ENCODE results near the gene ATP23. TPM values are rescaled to one million over a fixed set of nuclear protein-coding genes. Genes with fewer than 3 reads are reported as not detected.

Gene ATP23
- total and polyA plus RNA-seq, 4 donors = 8.9 to 13.7 (median 9.4) TPM

- Histone ChIP-seq H3K9me3 (ENCODE audit: control insufficient read depth, insufficient read depth, low read length) (no peaks in the 10 kb centered on the region), H3K4me1 (ENCODE audit: control insufficient read depth, insufficient read depth, low read length) (peaks cover 9% of the 10 kb centered on the region), H3K27me3 (ENCODE audit: control insufficient read depth, insufficient read depth, low read length) (peaks cover 4% of the 10 kb centered on the region), H3K36me3 (ENCODE audit: control insufficient read depth, insufficient read depth, low read length) (no peaks in the 10 kb centered on the region), H3K4me3 (ENCODE audit: low read depth, low read length) (no peak overlapping the region), H3K27ac (ENCODE audit: low read depth, low read length) (no peak overlapping the region)
- 64% methylated on average over 3 of the region's 3 CpGs for WGBS (ENCODE audit: insufficient coverage)
- no peak for DNase-seq (ENCODE audit: low read depth in 4 of 6, low spot score in 6 of 6)
Observed at GRCh38 chr12:57907281-57907680, 34.1 kb upstream of the ATP23 start.

GRCh38 chr12:57908511-57908910, 32.9 kb upstream of the ATP23 start:
- Histone ChIP-seq H3K36me3 (ENCODE audit: control insufficient read depth, insufficient read depth, low read length) (no peaks in the 10 kb centered on the region), H3K9me3 (ENCODE audit: control insufficient read depth, insufficient read depth, low read length) (no peaks in the 10 kb centered on the region), H3K27me3 (ENCODE audit: control insufficient read depth, insufficient read depth, low read length) (peaks cover 4% of the 10 kb centered on the region), H3K4me3 (ENCODE audit: low read depth, low read length) (no peak overlapping the region), H3K27ac (ENCODE audit: low read depth, low read length) (no peak overlapping the region), H3K4me1 (ENCODE audit: control insufficient read depth, insufficient read depth, low read length) (peaks cover 5% of the 10 kb centered on the region)
- DNase-seq (ENCODE audit: low read depth in 4 of 6, low spot score in 6 of 6) = no peak
- 65% methylated on average over 4 of the region's 8 CpGs for WGBS (ENCODE audit: insufficient coverage)

DNA sequence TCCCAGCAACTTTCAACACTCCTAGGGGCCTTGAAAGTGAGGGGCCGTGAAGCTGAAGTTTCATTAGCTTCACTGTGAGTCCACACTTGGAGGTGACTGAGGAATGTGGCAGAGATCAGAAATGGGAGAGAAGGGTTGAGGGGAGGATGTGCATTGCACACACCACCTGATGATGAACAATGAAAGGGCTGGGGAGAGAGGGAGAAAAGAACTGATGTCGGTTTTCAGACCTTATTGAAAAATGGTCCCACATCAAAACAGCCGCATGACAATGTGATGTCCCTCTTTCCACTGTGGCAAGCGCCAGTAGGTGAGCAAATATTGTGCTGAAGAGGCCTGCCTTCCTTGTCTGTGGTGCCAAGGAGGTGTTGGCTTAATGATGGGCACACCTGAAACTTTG, 32.3 kb upstream of the ATP23 start:
- Histone ChIP-seq H3K9me3 (ENCODE audit: control insufficient read depth, insufficient read depth, low read length) (no peaks in the 10 kb centered on the region), H3K27ac (ENCODE audit: low read depth, low read length) (no peak overlapping the region), H3K4me1 (ENCODE audit: control insufficient read depth, insufficient read depth, low read length) (peaks cover 5% of the 10 kb centered on the region), H3K36me3 (ENCODE audit: control insufficient read depth, insufficient read depth, low read length) (no peaks in the 10 kb centered on the region), H3K27me3 (ENCODE audit: control insufficient read depth, insufficient read depth, low read length) (peaks cover 4% of the 10 kb centered on the region), H3K4me3 (ENCODE audit: low read depth, low read length) (no peak overlapping the region)
- no peak for DNase-seq (ENCODE audit: low read depth in 4 of 6, low spot score in 6 of 6)
- 74% methylated on average over 3 of the region's 4 CpGs for WGBS (ENCODE audit: insufficient coverage)

GRCh38 chr12:57909611-57910010, 31.8 kb upstream of the ATP23 start:
- WGBS (ENCODE audit: insufficient coverage) = 73% methylated on average over 4 of the region's 4 CpGs
- peaks cover 4% of the 10 kb centered on the region for H3K27me3 ChIP-seq (ENCODE audit: control insufficient read depth, insufficient read depth, low read length)
- no peaks in the 10 kb centered on the region for H3K36me3 ChIP-seq (ENCODE audit: control insufficient read depth, insufficient read depth, low read length)
- H3K9me3 ChIP-seq (ENCODE audit: control insufficient read depth, insufficient read depth, low read length) = no peaks in the 10 kb centered on the region
- H3K4me1 ChIP-seq (ENCODE audit: control insufficient read depth, insufficient read depth, low read length) = peaks cover 5% of the 10 kb centered on the region
- no peak overlapping the region for H3K27ac ChIP-seq (ENCODE audit: low read depth, low read length)
- no peak for DNase-seq (ENCODE audit: low read depth in 4 of 6, low spot score in 6 of 6)
- H3K4me3 ChIP-seq (ENCODE audit: low read depth, low read length) = no peak overlapping the region

GRCh38 chr12:57918147-57918546, 23.2 kb upstream of the ATP23 start:
- no peaks in the 10 kb centered on the region for H3K36me3 ChIP-seq (ENCODE audit: control insufficient read depth, insufficient read depth, low read length)
- DNase-seq (ENCODE audit: low read depth in 4 of 6, low spot score in 6 of 6) = no peak
- no peaks in the 10 kb centered on the region for H3K4me1 ChIP-seq (ENCODE audit: control insufficient read depth, insufficient read depth, low read length)
- H3K27me3 ChIP-seq (ENCODE audit: control insufficient read depth, insufficient read depth, low read length) = no peaks in the 10 kb centered on the region
- H3K9me3 ChIP-seq (ENCODE audit: control insufficient read depth, insufficient read depth, low read length) = no peaks in the 10 kb centered on the region
- WGBS (ENCODE audit: insufficient coverage) = 39% methylated on average over 3 of the region's 4 CpGs
- no peak overlapping the region for H3K27ac ChIP-seq (ENCODE audit: low read depth, low read length)
- H3K4me3 ChIP-seq (ENCODE audit: low read depth, low read length) = no peak overlapping the region

DNA sequence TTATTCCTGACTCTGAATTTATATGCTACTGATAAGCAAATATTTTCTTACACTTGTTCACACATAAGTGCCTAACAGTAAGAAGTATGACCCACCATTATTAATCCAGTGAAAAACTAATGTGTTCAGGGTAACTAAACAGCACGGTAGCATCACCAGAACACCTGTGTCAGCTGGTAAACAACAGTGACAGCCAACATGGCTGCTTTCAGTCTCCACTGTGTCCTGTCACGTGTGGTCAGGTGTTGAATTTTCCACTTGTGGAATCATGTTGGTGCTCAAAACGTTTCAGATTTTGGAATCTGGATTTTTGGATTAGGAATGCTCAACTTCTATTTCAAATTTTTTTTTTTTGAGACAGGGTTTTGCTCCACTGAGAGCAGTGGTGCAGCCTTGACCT, 14.3 kb upstream of the ATP23 start:
- Histone ChIP-seq H3K27ac (ENCODE audit: low read depth, low read length) (no peak overlapping the region), H3K36me3 (ENCODE audit: control insufficient read depth, insufficient read depth, low read length) (no peaks in the 10 kb centered on the region), H3K9me3 (ENCODE audit: control insufficient read depth, insufficient read depth, low read length) (no peaks in the 10 kb centered on the region), H3K4me1 (ENCODE audit: control insufficient read depth, insufficient read depth, low read length) (no peaks in the 10 kb centered on the region), H3K4me3 (ENCODE audit: low read depth, low read length) (no peak overlapping the region), H3K27me3 (ENCODE audit: control insufficient read depth, insufficient read depth, low read length) (no peaks in the 10 kb centered on the region)
- no peak for DNase-seq (ENCODE audit: low read depth in 4 of 6, low spot score in 6 of 6)
- 82% methylated on average over 2 of the region's 3 CpGs for WGBS (ENCODE audit: insufficient coverage)

DNA sequence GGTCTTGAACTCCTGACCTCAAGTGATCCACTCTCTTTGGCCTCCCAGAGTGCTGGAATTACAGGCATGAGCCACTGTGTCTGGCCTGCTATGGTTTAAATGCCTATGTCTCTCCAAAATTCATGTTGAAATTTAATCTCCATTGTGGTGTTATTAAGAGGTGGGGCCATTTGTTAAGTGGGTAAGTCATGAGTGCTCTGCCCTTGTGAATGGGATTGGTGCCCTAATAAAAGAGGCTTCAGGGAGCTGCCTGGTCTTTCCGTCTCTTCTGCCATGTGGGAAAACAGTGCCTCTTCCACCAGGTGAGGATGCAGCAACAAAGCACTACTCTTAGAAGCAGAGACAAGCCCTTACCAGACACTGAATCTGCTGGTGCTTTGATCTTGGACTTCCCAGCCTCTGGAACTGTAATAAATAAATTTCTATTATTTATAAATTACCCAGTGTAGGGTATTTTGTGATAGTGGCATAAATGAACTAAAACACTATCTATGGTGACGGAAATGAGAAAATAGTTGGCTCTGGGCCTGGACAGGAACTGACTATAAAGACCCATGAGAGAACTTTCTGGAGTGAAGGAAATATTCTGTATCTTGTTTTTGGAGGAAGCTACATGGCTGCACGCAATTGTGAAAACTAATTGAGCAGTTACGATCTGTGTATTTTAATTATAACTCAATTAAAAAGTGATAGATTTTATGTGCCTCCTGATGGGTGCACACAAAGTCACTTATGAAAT, 12.1 kb upstream of the ATP23 start:
- Histone ChIP-seq H3K27me3 (ENCODE audit: control insufficient read depth, insufficient read depth, low read length) (no peaks in the 10 kb centered on the region), H3K4me3 (ENCODE audit: low read depth, low read length) (no peak overlapping the region), H3K27ac (ENCODE audit: low read depth, low read length) (no peak overlapping the region), H3K9me3 (ENCODE audit: control insufficient read depth, insufficient read depth, low read length) (no peaks in the 10 kb centered on the region), H3K36me3 (ENCODE audit: control insufficient read depth, insufficient read depth, low read length) (no peaks in the 10 kb centered on the region), H3K4me1 (ENCODE audit: control insufficient read depth, insufficient read depth, low read length) (no peaks in the 10 kb centered on the region)
- DNase-seq (ENCODE audit: low read depth in 4 of 6, low spot score in 6 of 6) = no peak
- WGBS (ENCODE audit: insufficient coverage) = 80% methylated on average over 1 of the region's 4 CpGs

DNA sequence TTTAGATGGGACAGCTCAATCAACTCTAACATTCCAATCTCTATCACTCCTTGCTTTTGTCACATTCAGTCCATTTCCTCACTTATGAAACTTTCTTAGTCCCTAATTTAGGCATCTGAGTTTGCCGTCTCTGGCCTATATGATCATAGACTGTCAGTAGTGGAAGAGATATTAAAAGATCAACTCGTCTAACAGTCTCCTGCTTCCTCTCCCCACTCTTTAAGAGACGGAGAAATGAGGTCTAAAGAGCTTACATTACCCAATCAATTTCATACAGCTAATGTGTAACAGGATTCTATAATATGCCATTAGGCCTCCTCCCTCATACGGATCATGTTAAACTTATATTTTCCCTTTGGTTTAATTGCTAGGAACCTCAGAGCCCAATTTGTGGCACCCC, 6.5 kb upstream of the ATP23 start:
- Histone ChIP-seq H3K36me3 (ENCODE audit: control insufficient read depth, insufficient read depth, low read length) (no peaks in the 10 kb centered on the region), H3K9me3 (ENCODE audit: control insufficient read depth, insufficient read depth, low read length) (no peaks in the 10 kb centered on the region), H3K27ac (ENCODE audit: low read depth, low read length) (no peak overlapping the region), H3K4me1 (ENCODE audit: control insufficient read depth, insufficient read depth, low read length) (no peaks in the 10 kb centered on the region), H3K4me3 (ENCODE audit: low read depth, low read length) (no peak overlapping the region), H3K27me3 (ENCODE audit: control insufficient read depth, insufficient read depth, low read length) (no peaks in the 10 kb centered on the region)
- DNase-seq (ENCODE audit: low read depth in 4 of 6, low spot score in 6 of 6) = no peak
- no CpG with 5 or more reads among the region's 4 CpGs for WGBS (ENCODE audit: insufficient coverage)

DNA sequence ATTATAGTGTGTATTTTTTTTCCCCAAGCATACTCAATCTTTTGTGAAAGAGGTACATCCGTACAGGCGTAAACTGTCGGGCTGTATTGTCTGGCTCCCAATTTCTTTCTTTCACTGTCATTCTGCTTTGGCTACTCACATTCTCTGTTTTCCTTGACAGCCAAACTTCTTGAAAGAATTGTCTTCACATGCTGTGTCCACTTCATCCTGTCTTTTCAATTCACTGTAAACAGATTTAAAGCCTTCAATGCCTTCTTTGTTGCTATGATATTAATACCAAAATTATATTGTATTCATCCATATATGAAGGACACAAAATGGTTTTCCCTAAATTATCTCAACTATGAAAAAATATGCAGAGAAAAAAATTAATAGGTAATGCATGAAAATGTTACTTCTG, 6.0 kb upstream of the ATP23 start:
- no peaks in the 10 kb centered on the region for H3K36me3 ChIP-seq (ENCODE audit: control insufficient read depth, insufficient read depth, low read length)
- no peaks in the 10 kb centered on the region for H3K9me3 ChIP-seq (ENCODE audit: control insufficient read depth, insufficient read depth, low read length)
- peak in 1 of 6 donors; percentile 3 for DNase-seq (ENCODE audit: low read depth in 4 of 6, low spot score in 6 of 6)
- H3K4me3 ChIP-seq (ENCODE audit: low read depth, low read length) = peak overlapping the region; percentile 72
- peak overlapping the region; percentile 72 for H3K27ac ChIP-seq (ENCODE audit: low read depth, low read length)
- 34% methylated on average over 3 of the region's 3 CpGs for WGBS (ENCODE audit: insufficient coverage)
- no peaks in the 10 kb centered on the region for H3K4me1 ChIP-seq (ENCODE audit: control insufficient read depth, insufficient read depth, low read length)
- H3K27me3 ChIP-seq (ENCODE audit: control insufficient read depth, insufficient read depth, low read length) = no peaks in the 10 kb centered on the region

DNA sequence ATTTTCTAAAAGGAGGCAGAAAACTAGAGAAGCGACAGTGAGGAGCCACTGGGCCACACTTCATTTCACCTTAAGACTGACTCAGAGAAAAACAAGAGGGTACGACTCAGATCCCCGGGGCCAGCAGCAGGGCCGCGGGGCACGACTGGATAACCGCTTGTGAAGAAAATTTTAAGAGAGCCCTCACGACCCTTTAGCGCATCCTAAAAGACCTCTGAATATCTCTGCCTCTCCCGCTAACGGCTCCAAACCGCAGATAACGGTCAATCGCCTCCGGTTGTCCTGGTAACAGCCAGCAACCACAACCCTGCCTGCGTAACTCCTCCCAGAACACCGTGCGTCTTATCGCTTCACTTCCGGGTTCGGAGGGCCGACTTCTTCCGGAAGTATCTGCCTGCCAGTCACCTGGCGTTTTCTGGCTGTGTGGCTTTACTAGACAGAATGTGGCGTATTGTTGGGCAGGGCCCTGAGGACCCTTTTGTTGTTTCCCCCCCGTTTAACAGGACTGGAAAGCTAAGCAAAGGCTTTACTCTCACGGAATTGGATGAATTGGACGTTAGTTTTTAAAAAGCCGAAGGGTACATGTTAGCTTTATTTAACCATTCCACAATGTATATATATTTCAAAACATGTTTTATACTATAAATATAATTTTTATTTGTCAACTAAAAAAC, 5.4 kb upstream of the ATP23 start:
- Histone ChIP-seq H3K27ac (ENCODE audit: low read depth, low read length) (peak overlapping the region; percentile 72), H3K27me3 (ENCODE audit: control insufficient read depth, insufficient read depth, low read length) (no peaks in the 10 kb centered on the region), H3K9me3 (ENCODE audit: control insufficient read depth, insufficient read depth, low read length) (no peaks in the 10 kb centered on the region), H3K36me3 (ENCODE audit: control insufficient read depth, insufficient read depth, low read length) (no peaks in the 10 kb centered on the region), H3K4me1 (ENCODE audit: control insufficient read depth, insufficient read depth, low read length) (peaks cover 5% of the 10 kb centered on the region), H3K4me3 (ENCODE audit: low read depth, low read length) (peak overlapping the region; percentile 72)
- WGBS (ENCODE audit: insufficient coverage) = 0% methylated on average over 24 of the region's 29 CpGs
- peak; percentile 79 to 98 (median 84) for DNase-seq (ENCODE audit: low read depth in 4 of 6, low spot score in 6 of 6)

All from spinal cord (tissue), 10 donors.